Brain microvascular endothelial cell (primary cell): ENCODE results near the gene PTPRD.
A peak's percentile ranks its signal among the peaks of the same experiment; 100 is the strongest.

Experiments used
- DNase-seq: peaks from one replicate; pipeline ENCODE4 v3.0.0-alpha.2; 2020
- H3K27ac ChIP-seq: fragments of 250-450 bp; sonication (Bioruptor Pico); 2 replicates; pipeline ENCODE4 v1.5.1; 2020; ENCODE audit warnings: mild to moderate bottlenecking, moderate library complexity
- H3K27me3 ChIP-seq: fragments of 250-450 bp; sonication (Bioruptor Pico); replicated peaks from 2 replicates; pipeline ENCODE4 v1.5.1; 2020; ENCODE audit warnings: mild to moderate bottlenecking
- H3K36me3 ChIP-seq: fragments of 250-450 bp; sonication (Bioruptor Pico); replicated peaks from 2 replicates; pipeline ENCODE4 v1.5.1; 2020; ENCODE audit warnings: mild to moderate bottlenecking
- H3K4me3 ChIP-seq: 2 replicates; pipeline ENCODE4 v1.5.1; 2011; ENCODE audit warnings: low read depth, mild to moderate bottlenecking, control low read depth, low read length, moderate library complexity
- CTCF ChIP-seq: IDR thresholded peaks from 2 replicates; pipeline ENCODE4 v1.5.1; 2011; ENCODE audit warnings: low read depth, mild to moderate bottlenecking, moderate library complexity, low read length, control low read depth, inconsistent platforms; ENCODE audit errors: missing control alignments
- in situ Hi-C: cut with HindIII; loops from 2 replicates; pipeline ENCODE4 v1.10.0; 2017; ENCODE audit warnings: low sequenced_read_pairs, low pct_ligation_motif_present

Gene PTPRD

GRCh38 chr9:9862235-9862810 lies 750.5 kb downstream of the PTPRD start:
- TF ChIP-seq CTCF, result no peak
- no peak overlapping the region for H3K27ac ChIP-seq
- H3K36me3 ChIP-seq, result no peaks in the 10 kb centered on the region
- no peak for DNase-seq
- no peaks in the 10 kb centered on the region for H3K27me3 ChIP-seq
- in situ Hi-C loops, result no loop called here
- no peak overlapping the region for H3K4me3 ChIP-seq

GRCh38 chr9:9855177-9856078 lies 757.4 kb downstream of the PTPRD start:
- TF ChIP-seq CTCF, result no peak
- no peaks in the 10 kb centered on the region for H3K36me3 ChIP-seq

GRCh38 chr9:9847750-9848149 lies 765.1 kb downstream of the PTPRD start:
- Histone ChIP-seq H3K4me3 (no peak overlapping the region), H3K36me3 (no peaks in the 10 kb centered on the region), H3K27ac (no peak overlapping the region), H3K27me3 (no peaks in the 10 kb centered on the region)
- in situ Hi-C loops, result no loop called here
- no peak for TF ChIP-seq CTCF
- no peak for DNase-seq

More at GRCh38 chr9:9855177-9856078, 757.4 kb downstream of the PTPRD start:
- Histone ChIP-seq H3K27me3 (no peaks in the 10 kb centered on the region), H3K27ac (no peak overlapping the region), H3K4me3 (no peak overlapping the region)
- no peak for DNase-seq
- in situ Hi-C loops, result no loop called here

- H3K36me3 ChIP-seq, result no peaks in the 10 kb centered on the region
- TF ChIP-seq CTCF, result no peak
- in situ Hi-C loops, result no loop called here
- no peak for DNase-seq
- H3K4me3 ChIP-seq, result no peak overlapping the region
- no peaks in the 10 kb centered on the region for H3K27me3 ChIP-seq
- H3K27ac ChIP-seq, result no peak overlapping the region
These were observed 766.2 kb downstream of the PTPRD start for GRCh38 chr9:9846557-9846956.

- in situ Hi-C loops, result no loop called here
- H3K27me3 ChIP-seq, result no peaks in the 10 kb centered on the region
- H3K27ac ChIP-seq, result no peak overlapping the region
- DNase-seq, result peak; percentile 3
- no peaks in the 10 kb centered on the region for H3K36me3 ChIP-seq
- H3K4me3 ChIP-seq, result no peak overlapping the region
- no peak for TF ChIP-seq CTCF
These were observed 792.4 kb downstream of the PTPRD start for GRCh38 chr9:9820436-9820835.
